Stimulated activated naive CD4-positive, alpha-beta T cell (primary cell): ENCODE measurements around the gene CCPG1.

Experiments used
- DNase-seq, 6 experiments: peaks; one replicate each; lab custom pipeline; 2025; lab: John Stamatoyannopoulos, UW

Gene CCPG1

DNA sequence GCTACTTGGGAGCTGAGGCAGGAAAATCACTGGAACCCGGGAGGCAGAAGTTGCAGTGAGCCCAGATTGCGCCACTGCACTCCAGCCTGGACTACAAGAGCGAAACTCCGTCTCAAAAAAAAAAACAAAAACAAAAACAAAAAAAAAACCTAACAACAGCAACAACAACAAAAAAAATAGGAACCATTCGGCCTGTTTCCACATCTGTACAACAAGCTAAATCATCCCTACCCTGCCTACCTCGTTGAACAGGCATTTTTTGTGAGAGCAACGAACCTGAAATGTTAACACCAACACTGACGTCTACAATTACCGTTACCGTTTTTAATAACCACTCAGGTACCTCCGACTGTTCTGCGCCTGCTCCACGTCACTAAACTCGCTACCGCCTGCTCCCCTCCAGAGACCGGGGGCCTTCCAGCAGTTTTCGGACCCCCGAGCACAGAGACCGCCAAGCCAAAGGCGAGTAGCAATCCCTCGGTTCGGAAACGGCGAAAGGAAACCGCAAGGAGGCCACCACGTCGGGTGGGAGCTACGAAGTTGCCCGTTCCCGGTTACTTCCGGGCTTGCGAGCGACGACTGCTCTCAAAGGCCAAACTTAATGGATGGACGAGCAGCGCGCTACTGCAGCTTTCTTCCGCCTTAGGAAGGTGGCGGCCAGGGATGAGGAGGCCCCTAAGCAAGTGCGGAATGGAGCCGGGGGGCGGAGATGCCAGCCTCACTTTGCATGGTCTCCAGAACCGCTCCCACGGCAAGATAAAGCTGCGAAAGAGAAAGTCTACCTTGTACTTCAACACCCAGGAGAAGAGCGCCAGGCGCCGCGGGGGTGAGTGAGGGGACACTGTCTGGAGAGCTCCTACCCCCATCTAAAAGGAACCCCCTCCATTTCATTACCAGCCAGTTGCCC, 89.3 kb downstream of the CCPG1 start, which contains the start of the genes PIGB and PIGBOS1:
Gene PIGB, plus strand, starts transcription at position 635 of the 907 bp plus-strand sequence. Its CDS starts 29 bp downstream, at position 664.
Gene PIGBOS1, minus strand, starts transcription at position 536 of the 907 bp plus-strand sequence. CDS start 1,331 bp downstream, outside the sequence.
- DNase-seq, result peak; percentile 68 to 92 (median 80)
